Central memory CD8-positive, alpha-beta T cell (primary cell): Measurements from ENCODE around the gene METTL13.

ENCODE experiments used
- ATAC-seq: fragments of 150-1000 bp; cut with Tn5 transposase; replicated peaks from 2 replicates; pipeline ENCODE4 v1.10.0; 2022; ENCODE audit warnings: mild to moderate bottlenecking, moderate FRiP score, moderate number of reproducible peaks; ENCODE audit not compliant: poor library complexity, severe bottlenecking; ENCODE audit errors: extremely low read depth
- DNase-seq, 2 donors: peaks; one replicate each; pipeline ENCODE4 v3.0.0; 2021; ENCODE audit warnings: low spot score in 2 of 2
- H3K27ac Mint-ChIP-seq: one replicate; pipeline ENCODE4 v1.8.0; 2022; ENCODE audit warnings: low read depth, mild to moderate bottlenecking, moderate library complexity, mixed read lengths
- H3K27me3 Mint-ChIP-seq: one replicate; pipeline ENCODE4 v1.8.0; 2022; ENCODE audit warnings: mixed read lengths
- H3K36me3 Mint-ChIP-seq: one replicate; pipeline ENCODE4 v1.8.0; 2022; ENCODE audit warnings: mild to moderate bottlenecking, moderate library complexity, mixed read lengths; ENCODE audit not compliant: insufficient read depth
- H3K4me1 Mint-ChIP-seq: one replicate; pipeline ENCODE4 v1.8.0; 2022; ENCODE audit warnings: mixed read lengths
- H3K4me3 Mint-ChIP-seq: one replicate; pipeline ENCODE4 v1.8.0; 2022; ENCODE audit warnings: mild to moderate bottlenecking, moderate library complexity, mixed read lengths
- H3K9me3 Mint-ChIP-seq: one replicate; pipeline ENCODE4 v1.8.0; 2022; ENCODE audit warnings: mixed read lengths

Gene METTL13

DNA sequence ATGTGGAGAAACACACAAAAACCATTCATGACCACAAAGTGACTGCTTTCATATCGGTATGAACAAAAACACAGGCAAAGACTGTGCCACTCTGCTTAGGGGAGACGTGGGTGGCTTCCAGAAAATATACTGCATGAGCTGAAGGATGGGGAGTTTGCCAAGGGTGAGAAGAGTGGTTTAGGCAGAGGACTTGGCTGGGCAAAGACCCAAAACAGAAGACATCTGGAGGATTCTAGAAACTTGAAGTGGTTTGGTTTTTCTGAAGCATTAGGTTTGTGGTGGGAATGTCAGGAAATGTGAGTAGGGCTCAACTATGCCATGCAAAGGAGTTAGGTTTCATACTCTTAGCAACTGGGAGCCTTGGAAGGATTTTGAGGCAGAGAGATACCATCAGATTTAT lies 33.2 kb downstream of the METTL13 start:
- no peak overlapping the region for H3K27ac Mint-ChIP-seq
- DNase-seq, result no peak
- no peaks in the 10 kb centered on the region for H3K27me3 Mint-ChIP-seq
- H3K4me3 Mint-ChIP-seq, result no peak overlapping the region
- ATAC-seq, result no peak
- no peaks in the 10 kb centered on the region for H3K36me3 Mint-ChIP-seq
- no peaks in the 10 kb centered on the region for H3K9me3 Mint-ChIP-seq
- no peaks in the 10 kb centered on the region for H3K4me1 Mint-ChIP-seq

DNA sequence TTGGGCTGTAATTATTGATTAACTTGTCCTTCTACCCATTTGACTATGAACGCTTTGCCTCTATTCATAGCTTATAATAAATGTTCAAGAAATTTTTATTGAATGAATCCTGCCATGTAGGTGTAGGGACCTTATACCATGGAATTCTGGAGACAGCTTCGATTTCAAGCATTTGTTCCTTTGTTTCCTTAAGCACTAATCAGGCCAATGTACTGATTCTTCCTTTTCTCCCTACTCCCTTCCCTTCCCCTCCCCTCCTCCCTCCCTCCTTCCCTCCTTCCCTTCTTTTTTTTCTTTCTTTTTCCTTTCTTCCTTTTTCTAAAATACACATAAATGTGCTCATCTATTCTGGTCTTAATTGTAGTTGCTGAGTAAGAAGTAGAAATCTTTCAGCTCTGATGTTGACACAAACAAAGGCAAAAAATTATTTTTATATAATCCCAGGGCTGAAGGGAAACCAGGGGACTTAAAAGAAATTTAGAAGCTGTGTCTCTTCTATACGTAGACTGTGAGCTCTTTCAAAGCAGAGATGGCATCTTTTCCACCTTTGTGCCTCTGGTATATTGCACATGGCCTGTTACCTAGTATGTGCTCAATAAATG lies 34.9 kb downstream of the METTL13 start:
- H3K4me1 Mint-ChIP-seq, result no peaks in the 10 kb centered on the region
- ATAC-seq, result no peak
- H3K9me3 Mint-ChIP-seq, result no peaks in the 10 kb centered on the region
- no peak overlapping the region for H3K4me3 Mint-ChIP-seq
- H3K36me3 Mint-ChIP-seq, result no peaks in the 10 kb centered on the region
- DNase-seq, result no peak
- no peak overlapping the region for H3K27ac Mint-ChIP-seq
- H3K27me3 Mint-ChIP-seq, result no peaks in the 10 kb centered on the region

DNA sequence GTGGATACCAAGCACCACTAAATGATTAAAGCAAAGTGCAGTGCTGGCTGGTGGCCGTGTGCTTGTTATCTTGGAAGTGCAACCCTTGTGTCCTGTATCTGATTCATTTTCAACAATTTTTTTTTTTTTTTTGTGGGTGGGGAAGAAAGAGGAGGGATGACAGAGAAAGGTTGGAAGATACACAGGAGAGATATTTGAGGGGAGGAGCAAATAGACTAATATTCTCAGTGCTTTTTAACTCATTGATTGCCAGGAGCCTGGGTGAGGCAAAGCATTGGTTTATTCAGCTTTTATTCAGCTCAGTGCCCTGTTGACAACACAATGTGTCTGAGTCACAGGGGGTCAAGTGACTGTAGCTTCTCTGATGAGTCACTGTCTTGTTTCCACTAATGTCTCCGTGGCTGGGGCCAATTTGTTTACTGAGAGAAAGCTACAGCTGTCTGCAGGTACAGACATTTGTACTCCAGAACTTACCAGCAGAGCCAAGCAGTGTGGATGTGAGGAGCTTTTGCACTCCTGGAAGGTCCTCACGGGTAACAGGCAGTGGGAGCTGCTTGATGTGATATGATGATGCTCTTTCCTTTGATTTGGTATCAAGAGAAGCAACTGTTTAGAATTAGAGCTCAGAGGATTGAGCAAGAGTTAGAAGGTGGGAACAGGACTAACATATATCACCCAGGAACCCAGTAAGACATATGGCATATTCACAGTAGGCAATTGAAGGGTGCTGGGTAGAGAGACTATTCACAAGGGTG lies 36.2 kb downstream of the METTL13 start:
- ATAC-seq (no peak), DNase-seq (no peak)
- no peaks in the 10 kb centered on the region for H3K4me1 Mint-ChIP-seq
- H3K9me3 Mint-ChIP-seq, result no peaks in the 10 kb centered on the region
- H3K4me3 Mint-ChIP-seq, result no peak overlapping the region
- no peak overlapping the region for H3K27ac Mint-ChIP-seq
- H3K27me3 Mint-ChIP-seq, result no peaks in the 10 kb centered on the region
- H3K36me3 Mint-ChIP-seq, result no peaks in the 10 kb centered on the region

DNA sequence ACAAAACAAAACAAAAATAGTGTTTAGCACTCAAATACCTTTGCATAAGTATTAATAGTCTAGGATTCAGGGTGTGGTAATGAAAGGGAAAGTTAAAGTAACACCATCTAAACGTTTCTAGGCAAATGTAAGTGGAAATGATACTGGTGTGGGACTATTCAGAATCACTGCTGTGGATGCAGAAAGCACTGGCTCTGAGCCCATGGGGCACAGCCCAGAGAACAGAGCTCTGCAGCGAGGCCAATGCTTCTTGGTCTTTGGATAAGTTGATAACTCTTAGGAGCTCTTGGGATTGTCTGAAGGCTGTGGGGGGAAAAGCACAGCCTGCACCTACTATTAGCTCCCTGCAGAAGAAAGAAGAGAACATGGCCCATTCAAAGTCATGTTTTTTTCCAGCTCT lies 38.5 kb downstream of the METTL13 start:
- Mint-ChIP-seq H3K36me3 (no peaks in the 10 kb centered on the region), H3K27me3 (no peaks in the 10 kb centered on the region), H3K27ac (no peak overlapping the region), H3K9me3 (peaks cover 2% of the 10 kb centered on the region), H3K4me1 (no peaks in the 10 kb centered on the region), H3K4me3 (no peak overlapping the region)
- no peak for DNase-seq
- no peak for ATAC-seq

DNA sequence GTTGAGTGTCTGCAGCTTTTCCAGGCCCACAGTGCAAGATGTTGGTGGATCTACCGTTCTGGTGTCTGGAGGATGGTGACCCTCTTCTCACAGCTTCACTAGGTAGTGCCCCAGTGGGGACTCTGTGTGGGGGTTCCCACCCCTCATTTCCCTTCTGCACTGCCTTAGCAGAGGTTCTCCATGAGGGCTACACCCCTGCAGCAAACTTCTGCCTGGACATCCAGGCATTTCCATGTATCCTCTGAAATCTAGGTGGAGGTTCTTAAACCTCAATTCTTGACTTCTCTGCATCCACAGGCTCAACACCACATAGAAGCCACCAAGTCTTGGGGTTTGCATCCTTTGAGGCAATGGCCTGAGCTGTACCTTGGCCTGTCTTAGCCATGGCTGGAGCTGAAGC lies 45.5 kb downstream of the METTL13 start:
- ATAC-seq, result no peak

DNA sequence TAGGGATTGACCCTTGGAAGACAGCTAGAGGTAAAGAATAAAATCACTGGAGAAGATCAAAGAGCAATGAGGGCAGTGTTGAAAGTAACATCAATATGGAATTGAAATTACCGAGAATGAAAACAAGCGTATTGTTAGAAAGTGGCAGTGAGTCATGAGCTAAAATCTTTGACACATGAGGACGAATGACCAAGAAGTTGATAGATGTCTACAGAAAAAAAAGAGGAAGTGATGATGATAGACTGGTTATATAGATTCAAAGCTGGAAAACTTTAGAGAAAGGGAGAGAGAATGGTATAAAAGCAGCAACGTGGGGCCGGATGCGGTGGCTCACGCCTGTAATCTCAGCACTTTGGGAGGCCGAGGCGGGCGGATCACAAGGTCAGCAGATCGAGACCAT lies 47.3 kb downstream of the METTL13 start:
- Mint-ChIP-seq H3K27me3 (no peaks in the 10 kb centered on the region), H3K4me3 (no peak overlapping the region), H3K4me1 (no peaks in the 10 kb centered on the region), H3K27ac (no peak overlapping the region), H3K36me3 (peaks cover 3% of the 10 kb centered on the region), H3K9me3 (peaks cover 11% of the 10 kb centered on the region)
- no peak for DNase-seq
- ATAC-seq, result no peak

More for the DNA sequence above, 45.5 kb downstream of the METTL13 start:
- Mint-ChIP-seq H3K4me1 (no peaks in the 10 kb centered on the region), H3K4me3 (no peak overlapping the region), H3K36me3 (peaks cover 3% of the 10 kb centered on the region), H3K27ac (no peak overlapping the region), H3K27me3 (no peaks in the 10 kb centered on the region), H3K9me3 (peaks cover 11% of the 10 kb centered on the region)
- no peak for DNase-seq

DNA sequence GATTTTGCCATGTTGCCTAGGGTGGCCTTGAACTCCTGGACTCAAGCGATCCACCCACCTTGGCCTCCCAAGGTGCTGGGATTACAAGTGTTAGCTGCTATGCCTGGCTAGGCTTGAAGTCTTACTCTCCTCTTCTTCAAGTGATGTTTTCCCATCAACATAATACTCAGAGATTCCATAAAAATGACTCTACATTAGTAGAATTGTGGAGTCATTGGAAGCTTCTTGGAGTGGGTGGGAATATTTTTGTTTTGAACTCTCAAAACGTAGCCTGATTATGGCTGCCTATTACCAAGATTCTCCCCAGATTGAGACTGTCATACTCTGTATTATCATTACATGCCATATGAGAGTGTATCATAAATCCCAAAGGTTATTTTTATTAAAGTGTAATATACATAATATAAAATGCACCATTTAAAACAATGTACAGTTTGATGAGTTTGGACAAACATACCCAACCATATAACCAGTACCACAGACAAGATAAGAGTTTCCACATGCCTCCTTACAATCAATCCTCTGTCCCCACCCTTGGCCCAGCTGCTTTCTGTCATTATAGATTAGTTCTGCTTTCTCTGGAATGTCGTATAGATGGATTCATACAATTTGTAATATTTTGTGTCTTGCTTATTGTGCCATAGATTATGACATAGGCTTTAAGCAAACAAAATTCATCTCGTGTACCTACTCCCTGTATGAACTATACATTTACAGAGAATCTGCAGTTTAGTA lies 51.8 kb downstream of the METTL13 start:
- no peak for DNase-seq
- Mint-ChIP-seq H3K4me3 (no peak overlapping the region), H3K27ac (no peak overlapping the region), H3K36me3 (peaks cover 2% of the 10 kb centered on the region), H3K4me1 (no peaks in the 10 kb centered on the region), H3K9me3 (no peaks in the 10 kb centered on the region), H3K27me3 (no peaks in the 10 kb centered on the region)
- ATAC-seq, result no peak

DNA sequence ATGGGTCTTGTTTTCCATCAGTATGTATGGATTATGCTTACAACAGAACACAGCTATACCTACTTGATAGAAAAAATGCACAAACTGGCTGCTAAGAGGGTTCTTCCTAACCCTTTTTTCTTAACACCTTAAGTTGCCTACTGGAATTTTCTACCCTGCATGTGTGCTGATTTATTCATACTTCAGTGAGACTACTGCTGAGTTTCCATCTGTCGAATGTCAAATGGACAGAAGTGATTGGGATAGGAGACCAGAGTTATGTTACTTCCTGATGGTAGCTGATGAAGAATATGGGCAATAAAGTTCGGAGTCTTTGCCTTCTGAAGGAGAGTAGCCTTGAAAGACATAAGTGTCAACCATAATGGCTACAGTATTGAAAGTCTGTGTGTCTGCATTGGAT lies 53.4 kb downstream of the METTL13 start:
- no peaks in the 10 kb centered on the region for H3K9me3 Mint-ChIP-seq

DNA sequence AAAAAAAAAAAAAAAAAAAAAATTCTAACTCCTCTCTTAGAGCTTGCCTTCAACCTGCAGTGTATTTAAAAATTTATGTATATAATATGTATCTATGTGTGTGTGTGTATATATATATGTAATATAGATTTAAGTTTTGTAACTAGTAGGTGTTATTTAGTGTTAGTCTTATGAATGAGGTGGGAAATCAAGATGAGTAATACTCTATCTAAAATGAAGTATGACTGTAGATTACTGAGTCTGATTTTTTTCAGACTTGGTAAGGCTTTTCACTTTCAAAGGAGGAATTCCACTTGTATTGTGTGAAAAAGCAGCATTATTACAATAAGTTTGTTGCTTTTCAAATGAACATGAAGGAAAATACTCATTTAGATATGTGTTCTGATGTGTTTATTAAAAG lies 54.4 kb downstream of the METTL13 start:
- DNase-seq (no peak), ATAC-seq (no peak)
- H3K9me3 Mint-ChIP-seq, result no peaks in the 10 kb centered on the region
- peaks cover 4% of the 10 kb centered on the region for H3K36me3 Mint-ChIP-seq
- H3K4me3 Mint-ChIP-seq, result no peak overlapping the region
- H3K27me3 Mint-ChIP-seq, result no peaks in the 10 kb centered on the region
- no peak overlapping the region for H3K27ac Mint-ChIP-seq
- H3K4me1 Mint-ChIP-seq, result peaks cover 5% of the 10 kb centered on the region

More for the DNA sequence above, 53.4 kb downstream of the METTL13 start:
- Mint-ChIP-seq H3K4me1 (no peaks in the 10 kb centered on the region), H3K27me3 (no peaks in the 10 kb centered on the region), H3K27ac (no peak overlapping the region), H3K36me3 (peaks cover 2% of the 10 kb centered on the region), H3K4me3 (no peak overlapping the region)
- no peak for ATAC-seq
- no peak for DNase-seq

DNA sequence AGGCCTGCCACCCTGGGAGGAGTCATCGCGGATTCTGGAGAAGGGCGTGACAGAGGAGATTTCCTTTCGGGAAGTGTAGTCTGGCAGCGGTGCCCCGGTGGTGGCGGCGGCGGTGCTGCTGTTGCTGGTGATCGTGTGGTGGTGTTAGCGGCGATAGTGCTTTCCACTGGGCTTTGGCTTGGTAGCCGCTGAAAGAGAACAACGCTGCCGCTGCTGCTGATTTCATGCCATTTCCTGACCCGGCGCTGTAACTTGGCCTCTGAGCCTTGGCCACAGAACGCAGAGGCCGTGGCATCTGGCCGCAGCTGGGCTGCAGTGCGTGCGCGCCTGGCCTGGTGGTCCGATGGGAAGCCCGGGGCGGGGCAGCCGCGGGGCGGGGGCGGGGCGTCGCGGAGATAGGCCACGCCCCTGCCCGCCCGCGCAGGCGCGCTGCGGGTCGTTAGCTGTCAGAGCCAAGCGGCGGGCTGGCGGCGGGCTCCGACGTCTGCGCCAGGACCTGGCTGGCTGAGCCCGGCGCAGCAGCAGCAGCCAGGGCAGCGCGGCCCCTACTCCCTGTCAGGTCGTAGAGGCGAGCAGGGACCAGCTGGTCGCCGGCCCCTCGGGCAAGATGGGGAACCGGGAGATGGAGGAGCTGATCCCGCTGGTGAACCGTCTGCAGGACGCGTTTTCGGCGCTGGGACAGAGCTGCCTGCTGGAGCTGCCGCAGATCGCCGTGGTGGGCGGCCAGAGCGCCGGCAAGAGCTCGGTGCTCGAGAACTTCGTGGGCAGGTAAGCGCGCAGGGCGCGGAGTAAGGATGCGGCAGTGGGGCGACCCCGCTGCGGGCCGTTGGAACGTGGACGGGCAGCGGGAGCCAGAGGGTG lies 59.8 kb downstream of the METTL13 start, which contains the start of gene DNM3:
Gene DNM3 (plus strand): TSS at position 449 of the 861 bp plus-strand sequence. CDS start 159 bp downstream, at position 608.
- DNase-seq, result peak; percentile 63 to 69
- Mint-ChIP-seq H3K9me3 (no peaks in the 10 kb centered on the region), H3K36me3 (peaks cover 9% of the 10 kb centered on the region), H3K27me3 (peaks cover 37% of the 10 kb centered on the region), H3K27ac (peak within 1 kb of the TSS; percentile 20), H3K4me1 (peaks cover 16% of the 10 kb centered on the region), H3K4me3 (peak within 1 kb of the TSS; percentile 84)
- peak; percentile 85 for ATAC-seq

DNA sequence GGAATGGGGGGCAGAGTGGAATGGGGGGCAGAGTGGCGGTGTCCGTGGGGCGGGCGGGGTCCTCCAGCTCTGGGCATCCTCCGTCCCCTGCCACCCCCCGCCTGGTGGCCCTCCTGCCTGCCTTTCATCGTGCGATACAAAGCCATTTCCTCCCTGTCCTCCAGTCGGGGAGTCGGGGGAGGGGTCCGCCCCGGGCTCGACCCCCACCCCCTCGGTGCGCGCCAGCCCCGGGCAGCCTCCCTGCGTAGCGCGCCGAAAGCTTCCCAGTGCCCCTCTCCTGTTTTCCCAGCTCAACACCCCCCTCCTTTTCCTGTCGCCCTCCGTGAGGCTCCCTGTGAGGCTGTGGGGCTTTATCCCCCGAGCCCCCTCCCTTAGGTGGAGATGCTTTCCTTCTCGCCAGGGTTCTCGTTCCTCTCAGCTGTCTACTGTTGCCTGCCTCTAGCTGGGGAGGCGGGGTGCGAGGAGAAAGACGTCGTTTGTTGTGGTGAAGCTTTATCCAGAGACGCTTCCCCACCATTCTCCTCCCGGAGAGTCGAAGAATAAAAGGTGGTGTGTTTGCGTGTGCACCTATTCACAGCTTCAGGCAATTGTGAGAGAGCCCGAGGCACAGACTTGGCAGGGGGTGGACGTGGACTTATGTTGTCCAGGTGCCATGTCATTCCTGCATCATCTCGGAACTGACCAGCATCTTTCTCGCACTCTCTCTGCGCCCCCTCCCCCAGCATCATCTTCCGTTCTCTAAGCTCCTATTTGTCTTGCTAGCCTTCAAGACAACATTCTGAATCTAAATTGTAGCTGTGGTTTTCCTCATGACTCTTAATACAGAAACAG lies 60.7 kb downstream of the METTL13 start:
- H3K27ac Mint-ChIP-seq, result peak overlapping the region; percentile 20
- peak overlapping the region; percentile 84 for H3K4me3 Mint-ChIP-seq
- H3K27me3 Mint-ChIP-seq, result peaks cover 37% of the 10 kb centered on the region
- no peaks in the 10 kb centered on the region for H3K9me3 Mint-ChIP-seq
- peaks cover 9% of the 10 kb centered on the region for H3K36me3 Mint-ChIP-seq
- DNase-seq (no peak), ATAC-seq (peak; percentile 17)
- peaks cover 16% of the 10 kb centered on the region for H3K4me1 Mint-ChIP-seq
